GM23338 (cell line): ENCODE data around the gene TMEM244. TPM values are rescaled to one million over a fixed set of nuclear protein-coding genes. Genes with fewer than 3 reads are reported as not detected.

Experiments used
- ATAC-seq: fragments of 200-7000 bp; cut with Tn5 transposase; 3 replicates; pipeline ENCODE4 v1.9.1; 2020
- DNase-seq: peaks from one replicate; pipeline ENCODE4 v3.0.0-alpha.2; 2015; ENCODE audit warnings: low spot score
- H2AFZ ChIP-seq: fragments of 200-600 bp; sonication (generic); 2 replicates; pipeline ENCODE4 v1.8.0; 2016; ENCODE audit warnings: antibody characterized with exemption, mild to moderate bottlenecking, moderate library complexity
- H3F3A ChIP-seq: fragments of 200-600 bp; sonication (generic); replicated peaks from 2 replicates; pipeline ENCODE4 v1.8.0; 2017; ENCODE audit warnings: antibody characterized with exemption, mixed run types, low read depth
- H3K27ac ChIP-seq: fragments of 200-600 bp; sonication (generic); 2 replicates; pipeline ENCODE4 v1.6.1; 2016; ENCODE audit warnings: low read depth
- H3K27me3 ChIP-seq: fragments of 200-600 bp; sonication (generic); 2 replicates; pipeline ENCODE4 v1.8.0; 2016; ENCODE audit warnings: mild to moderate bottlenecking, mixed run types, moderate library complexity; ENCODE audit not compliant: insufficient read depth
- H3K36me3 ChIP-seq: fragments of 200-600 bp; sonication (generic); 2 replicates; pipeline ENCODE4 v1.8.0; 2016; ENCODE audit warnings: mild to moderate bottlenecking; ENCODE audit not compliant: insufficient read depth
- H3K4me1 ChIP-seq: fragments of 200-600 bp; sonication (generic); 2 replicates; pipeline ENCODE4 v1.8.0; 2016; ENCODE audit warnings: mild to moderate bottlenecking, moderate library complexity; ENCODE audit not compliant: insufficient read depth
- H3K4me2 ChIP-seq: fragments of 200-600 bp; sonication (generic); 2 replicates; pipeline ENCODE4 v1.7.1; 2017; ENCODE audit warnings: mixed run types
- H3K4me3 ChIP-seq: fragments of 200-600 bp; sonication (generic); 2 replicates; pipeline ENCODE4 v1.6.1; 2016; ENCODE audit warnings: mixed run types
- H3K79me2 ChIP-seq: fragments of 200-600 bp; sonication (generic); replicated peaks from 2 replicates; pipeline ENCODE4 v1.8.0; 2017; ENCODE audit warnings: mild to moderate bottlenecking; ENCODE audit not compliant: insufficient read depth
- H3K9me2 ChIP-seq: fragments of 200-600 bp; sonication (generic); 2 replicates; pipeline ENCODE4 v1.8.0; 2017; ENCODE audit not compliant: insufficient read depth
- H4K20me1 ChIP-seq: fragments of 200-600 bp; sonication (generic); replicated peaks from 2 replicates; pipeline ENCODE4 v1.8.0; 2017; ENCODE audit warnings: mild to moderate bottlenecking; ENCODE audit not compliant: insufficient read depth
- H3K27ac Mint-ChIP-seq: 2 replicates; pipeline ENCODE4 v1.8.0; 2020; ENCODE audit warnings: inconsistent platforms, mild to moderate bottlenecking, moderate library complexity, mixed read lengths
- H3K27me3 Mint-ChIP-seq: 3 replicates; pipeline ENCODE4 v1.8.0; 2022; ENCODE audit warnings: low read depth, mild to moderate bottlenecking, moderate library complexity, mixed read lengths, inconsistent platforms; ENCODE audit not compliant: insufficient read depth, poor library complexity
- H3K36me3 Mint-ChIP-seq: 3 replicates; pipeline ENCODE4 v1.8.0; 2021; ENCODE audit warnings: low read depth, mild to moderate bottlenecking, inconsistent platforms, moderate library complexity, mixed read lengths
- H3K4me1 Mint-ChIP-seq: 3 replicates; pipeline ENCODE4 v1.8.0; 2020; ENCODE audit warnings: mild to moderate bottlenecking, inconsistent platforms, mixed read lengths
- H3K4me3 Mint-ChIP-seq: 3 replicates; pipeline ENCODE4 v1.8.0; 2021; ENCODE audit warnings: moderate library complexity, mild to moderate bottlenecking, inconsistent platforms, mixed read lengths
- H3K9me3 Mint-ChIP-seq: 3 replicates; pipeline ENCODE4 v1.8.0; 2020; ENCODE audit warnings: moderate library complexity, mild to moderate bottlenecking, inconsistent platforms, mixed read lengths
- CREB1 ChIP-seq: fragments of 250-450 bp; sonication (Bioruptor Pico); IDR thresholded peaks from 2 replicates; pipeline ENCODE4 v1.5.0; 2020; ENCODE audit warnings: low read depth, mild to moderate bottlenecking, moderate library complexity
- EZH2 ChIP-seq: fragments of 200-600 bp; sonication (generic); IDR thresholded peaks from one replicate; pipeline ENCODE4 v1.8.0; 2017; ENCODE audit warnings: antibody characterized with exemption, mild to moderate bottlenecking, low read depth; ENCODE audit not compliant: unreplicated experiment
- EZH2phosphoT487 ChIP-seq: fragments of 200-600 bp; sonication (generic); IDR thresholded peaks from one replicate; pipeline ENCODE4 v1.8.1; 2018; ENCODE audit warnings: antibody characterized with exemption; ENCODE audit not compliant: unreplicated experiment
- JUNB ChIP-seq: IDR thresholded peaks from one replicate; pipeline ENCODE4 v1.6.1; 2016; ENCODE audit warnings: antibody characterized with exemption; ENCODE audit not compliant: unreplicated experiment
- NANOG ChIP-seq: IDR thresholded peaks from 2 replicates; pipeline ENCODE4 v1.6.1; 2016; ENCODE audit warnings: antibody characterized with exemption, borderline replicate concordance
- POLR2AphosphoS5 ChIP-seq: IDR thresholded peaks from 2 replicates; pipeline ENCODE4 v1.6.1; 2016; ENCODE audit warnings: antibody characterized with exemption, low read depth
- STAT1 ChIP-seq: IDR thresholded peaks from one replicate; pipeline ENCODE4 v1.6.1; 2016; ENCODE audit warnings: antibody characterized with exemption; ENCODE audit not compliant: unreplicated experiment
- ZNF114 ChIP-seq: fragments of 250-450 bp; sonication (Bioruptor Pico); IDR thresholded peaks from 2 replicates; pipeline ENCODE4 v1.5.0; 2020; ENCODE audit warnings: mild to moderate bottlenecking, moderate library complexity
- ZNF331 ChIP-seq: fragments of 250-450 bp; sonication (Bioruptor Pico); IDR thresholded peaks from 2 replicates; pipeline ENCODE4 v1.5.0; 2020; ENCODE audit warnings: low read depth, mild to moderate bottlenecking, moderate library complexity
- ZNF462 ChIP-seq: fragments of 250-450 bp; sonication (Bioruptor Pico); IDR thresholded peaks from 2 replicates; pipeline ENCODE4 v1.5.0; 2020; ENCODE audit warnings: mild to moderate bottlenecking, moderate library complexity
- polyA plus RNA-seq: library from polyadenylated mRNA; unstranded; fragments of >200 nt; fragmentation: Nextera tagmentation; extraction: Ambion mirVana; gene quantifications from 2 replicates; pipeline ENCODE4 v1.2.1, GENCODE V29; 2016
- total RNA-seq: library from RNA; depleted of rRNA; stranded (reverse); fragments of >200 nt; shearing (Covaris generic); gene quantifications from 2 replicates; pipeline ENCODE4 v1.2.3, GENCODE V29; 2014
- TF ChIP-seq, protein P1 (sequence below): IDR thresholded peaks from 2 replicates; pipeline ENCODE4 v1.6.1; 2016; ENCODE audit warnings: antibody characterized with exemption
- TF ChIP-seq, protein P2 (sequence below), 2 experiments: fragments of 200-600 bp in 1 of 2; sonication (generic) in 1 of 2; conservative IDR thresholded peaks; 2 replicates each; pipeline versions ENCODE4 v1.5.1 to v1.6.1; 2016 to 2017; ENCODE audit warnings: antibody characterized with exemption in 2 of 2, low read depth in 2 of 2, mild to moderate bottlenecking in 2 of 2, moderate library complexity in 1 of 2

TMEM244 gene
- total and polyA plus RNA-seq, 2 experiments from 2014 or later, result not detected

- no peaks in the 10 kb centered on the region for H3F3A ChIP-seq
- Mint-ChIP-seq H3K27ac (no peak overlapping the region), H3K4me1 (no peaks in the 10 kb centered on the region), H3K9me3 (no peaks in the 10 kb centered on the region), H3K36me3 (no peaks in the 10 kb centered on the region), H3K27me3 (no peaks in the 10 kb centered on the region), H3K4me3 (no peak overlapping the region)
- H2AFZ ChIP-seq, result peak overlapping the region; percentile 70; the same call in 1 of the 2 replicates
- no peaks in the 10 kb centered on the region for H3K9me2 ChIP-seq
- no peak overlapping the region for H3K4me2 ChIP-seq
- ATAC-seq (no peak), DNase-seq (no peak)
- no peaks in the 10 kb centered on the region for H3K79me2 ChIP-seq
- H3K4me3 ChIP-seq, result no peak overlapping the region
- TF ChIP-seq, protein P1, sequence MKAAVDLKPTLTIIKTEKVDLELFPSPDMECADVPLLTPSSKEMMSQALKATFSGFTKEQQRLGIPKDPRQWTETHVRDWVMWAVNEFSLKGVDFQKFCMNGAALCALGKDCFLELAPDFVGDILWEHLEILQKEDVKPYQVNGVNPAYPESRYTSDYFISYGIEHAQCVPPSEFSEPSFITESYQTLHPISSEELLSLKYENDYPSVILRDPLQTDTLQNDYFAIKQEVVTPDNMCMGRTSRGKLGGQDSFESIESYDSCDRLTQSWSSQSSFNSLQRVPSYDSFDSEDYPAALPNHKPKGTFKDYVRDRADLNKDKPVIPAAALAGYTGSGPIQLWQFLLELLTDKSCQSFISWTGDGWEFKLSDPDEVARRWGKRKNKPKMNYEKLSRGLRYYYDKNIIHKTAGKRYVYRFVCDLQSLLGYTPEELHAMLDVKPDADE, result no peak
- TF ChIP-seq ZNF114 (CRISPR knock-in tag), result no peak
- no peak for TF ChIP-seq ZNF331 (CRISPR knock-in tag)
- TF ChIP-seq EZH2phosphoT487, result no peak
- no peak for TF ChIP-seq CREB1 (CRISPR knock-in tag)
- no peak for TF ChIP-seq POLR2AphosphoS5
- TF ChIP-seq, protein P2, sequence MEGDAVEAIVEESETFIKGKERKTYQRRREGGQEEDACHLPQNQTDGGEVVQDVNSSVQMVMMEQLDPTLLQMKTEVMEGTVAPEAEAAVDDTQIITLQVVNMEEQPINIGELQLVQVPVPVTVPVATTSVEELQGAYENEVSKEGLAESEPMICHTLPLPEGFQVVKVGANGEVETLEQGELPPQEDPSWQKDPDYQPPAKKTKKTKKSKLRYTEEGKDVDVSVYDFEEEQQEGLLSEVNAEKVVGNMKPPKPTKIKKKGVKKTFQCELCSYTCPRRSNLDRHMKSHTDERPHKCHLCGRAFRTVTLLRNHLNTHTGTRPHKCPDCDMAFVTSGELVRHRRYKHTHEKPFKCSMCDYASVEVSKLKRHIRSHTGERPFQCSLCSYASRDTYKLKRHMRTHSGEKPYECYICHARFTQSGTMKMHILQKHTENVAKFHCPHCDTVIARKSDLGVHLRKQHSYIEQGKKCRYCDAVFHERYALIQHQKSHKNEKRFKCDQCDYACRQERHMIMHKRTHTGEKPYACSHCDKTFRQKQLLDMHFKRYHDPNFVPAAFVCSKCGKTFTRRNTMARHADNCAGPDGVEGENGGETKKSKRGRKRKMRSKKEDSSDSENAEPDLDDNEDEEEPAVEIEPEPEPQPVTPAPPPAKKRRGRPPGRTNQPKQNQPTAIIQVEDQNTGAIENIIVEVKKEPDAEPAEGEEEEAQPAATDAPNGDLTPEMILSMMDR (conservative IDR thresholded peaks at IDR 0.05; ENCODE audit: low read depth in 2 of 2), result no peak
- no peak for TF ChIP-seq JUNB
- no peak for TF ChIP-seq EZH2
- no peak for TF ChIP-seq STAT1
- TF ChIP-seq NANOG, result no peak
- H3K27me3 ChIP-seq, result no peaks in the 10 kb centered on the region
- H3K36me3 ChIP-seq, result no peaks in the 10 kb centered on the region
- no peak overlapping the region for H3K27ac ChIP-seq
- no peaks in the 10 kb centered on the region; the same call in 1 of the 2 replicates for H4K20me1 ChIP-seq
- H3K4me1 ChIP-seq, result no peaks in the 10 kb centered on the region
Measured at GRCh38 chr6:129818251-129818650, 42.9 kb downstream of the TMEM244 start.

DNA sequence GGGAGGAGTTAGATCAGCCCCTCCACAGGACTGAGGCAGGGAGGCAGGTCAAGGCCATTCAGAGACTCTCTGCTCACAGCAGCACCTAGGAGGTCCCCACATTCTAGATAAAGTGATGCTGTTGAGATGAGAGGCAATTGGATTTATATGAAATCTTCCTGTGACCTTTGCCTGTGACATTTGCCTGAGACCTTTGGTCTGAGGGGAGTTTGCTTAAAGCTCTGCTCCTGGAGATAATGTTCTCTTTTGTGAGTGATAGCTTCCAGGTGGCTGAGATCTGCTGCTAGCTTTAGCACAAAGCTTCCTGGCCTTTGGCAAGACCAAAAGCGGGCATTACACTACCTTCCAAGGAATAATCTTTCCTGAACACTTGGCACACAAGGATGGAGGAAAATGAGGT lies 43.3 kb downstream of the TMEM244 start:
- no peaks in the 10 kb centered on the region for H3K4me1 ChIP-seq
- H3K36me3 ChIP-seq, result no peaks in the 10 kb centered on the region
- H3K27ac ChIP-seq, result no peak overlapping the region
- H3K4me3 Mint-ChIP-seq, result no peak overlapping the region
- ATAC-seq, result peak; percentile 30; the same call in 1 of the 3 replicates
- H4K20me1 ChIP-seq, result no peaks in the 10 kb centered on the region; the same call in 1 of the 2 replicates
- no peaks in the 10 kb centered on the region for H3K9me2 ChIP-seq
- H2AFZ ChIP-seq, result peak overlapping the region; percentile 70
- no peaks in the 10 kb centered on the region for H3K27me3 Mint-ChIP-seq
- H3F3A ChIP-seq, result no peaks in the 10 kb centered on the region
- no peak for DNase-seq
- no peaks in the 10 kb centered on the region for H3K9me3 Mint-ChIP-seq
- H3K4me2 ChIP-seq, result no peak overlapping the region
- H3K27ac Mint-ChIP-seq, result no peak overlapping the region
- TF ChIP-seq ZNF462 (CRISPR knock-in tag) (no peak), ZNF331 (CRISPR knock-in tag) (no peak)
- H3K4me1 Mint-ChIP-seq, result no peaks in the 10 kb centered on the region
- H3K27me3 ChIP-seq, result no peaks in the 10 kb centered on the region
- no peaks in the 10 kb centered on the region for H3K36me3 Mint-ChIP-seq
- no peaks in the 10 kb centered on the region for H3K79me2 ChIP-seq
- no peak overlapping the region for H3K4me3 ChIP-seq
